HL-60 (cell line): ENCODE data around the gene ACP7.

Source experiments
- DNase-seq, 2 experiments: peaks; one replicate each; pipeline ENCODE4 v3.0.0-alpha.2; 2010 to 2020; ENCODE audit warnings: low read depth in 1 of 2, low spot score in 1 of 2
- H3K27ac ChIP-seq: fragments of 250-450 bp; sonication (Bioruptor Pico); replicated peaks from 2 replicates; pipeline ENCODE4 v1.5.1; 2020; ENCODE audit warnings: mild to moderate bottlenecking, moderate library complexity
- H3K27me3 ChIP-seq: fragments of 250-450 bp; sonication (Bioruptor Pico); 2 replicates; pipeline ENCODE4 v1.5.1; 2021; ENCODE audit warnings: mild to moderate bottlenecking, moderate library complexity; ENCODE audit not compliant: insufficient read depth, poor library complexity, severe bottlenecking
- H3K4me3 ChIP-seq: replicated peaks from 2 replicates; pipeline ENCODE4 v1.5.1; 2011; ENCODE audit warnings: mild to moderate bottlenecking, control low read depth, low read length; ENCODE audit not compliant: insufficient read depth
- CTCF ChIP-seq: IDR thresholded peaks from one replicate; pipeline ENCODE4 v1.5.1; 2011; ENCODE audit warnings: low read length, control low read depth, inconsistent platforms; ENCODE audit not compliant: insufficient read depth
- GABPA ChIP-seq: IDR thresholded peaks from 2 replicates; pipeline ENCODE4 v1.6.1; 2012; ENCODE audit warnings: low read depth
- POLR2AphosphoS5 ChIP-seq: IDR thresholded peaks from 2 replicates; pipeline ENCODE4 v1.6.1; 2012; ENCODE audit warnings: low read depth
- SPI1 ChIP-seq: IDR thresholded peaks from 2 replicates; pipeline ENCODE4 v1.6.1; 2012; ENCODE audit warnings: low read depth, mild to moderate bottlenecking, borderline replicate concordance
- TF ChIP-seq, protein P1 (sequence below): IDR thresholded peaks from 2 replicates; pipeline ENCODE4 v1.6.1; 2012; ENCODE audit warnings: low read depth; ENCODE audit not compliant: insufficient replicate concordance

ACP7 gene

DNA sequence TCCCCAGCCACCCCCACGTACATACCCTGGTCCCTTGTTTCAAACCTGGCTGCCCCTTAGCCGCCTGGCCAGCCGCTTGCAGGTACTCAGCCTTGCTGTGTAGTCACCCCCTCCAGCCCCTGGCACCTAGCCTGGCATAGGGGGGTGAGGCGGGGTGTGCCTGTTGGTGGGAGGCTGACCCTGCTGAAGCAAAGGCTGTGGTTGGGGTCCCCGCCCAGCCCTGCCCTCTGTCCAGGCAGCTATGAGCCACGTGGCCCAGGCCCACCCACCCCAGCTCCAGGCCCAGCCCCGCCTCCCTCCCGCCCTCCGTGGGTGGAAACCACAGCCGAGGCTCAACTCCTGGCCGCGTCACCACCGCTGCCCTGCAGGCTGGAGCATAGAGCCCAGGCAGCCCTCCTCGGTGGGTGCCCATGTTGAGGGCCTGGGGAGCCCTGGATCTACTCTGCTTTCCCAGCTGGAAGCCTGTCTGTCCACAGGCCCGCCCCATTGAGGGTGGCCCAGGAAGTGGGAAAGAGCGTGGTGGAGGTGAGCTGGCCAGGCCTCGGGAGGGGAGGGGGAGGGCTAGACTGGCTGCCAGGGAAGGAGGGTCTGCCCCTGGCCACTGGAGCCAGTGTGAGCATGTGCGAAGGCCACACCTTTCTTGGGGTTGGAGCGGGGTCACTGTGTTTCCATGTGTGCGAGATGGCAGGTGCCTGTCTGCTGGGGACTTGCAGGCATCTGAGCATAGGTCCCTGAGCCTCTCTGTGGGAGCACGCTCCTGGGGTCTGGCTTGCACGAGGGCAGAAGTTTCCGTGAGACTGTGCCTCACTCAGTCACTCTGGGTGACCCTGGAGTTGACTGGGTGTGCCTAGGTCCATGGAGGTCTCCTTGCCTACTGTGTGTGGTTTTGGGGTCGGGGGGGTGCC, 72.4 kb downstream of the ACP7 start:
- Histone ChIP-seq H3K27me3 (no peaks in the 10 kb centered on the region), H3K4me3 (no peak overlapping the region), H3K27ac (no peak overlapping the region)
- no peak for TF ChIP-seq CTCF
- no peak for TF ChIP-seq GABPA
- no peak for DNase-seq

DNA sequence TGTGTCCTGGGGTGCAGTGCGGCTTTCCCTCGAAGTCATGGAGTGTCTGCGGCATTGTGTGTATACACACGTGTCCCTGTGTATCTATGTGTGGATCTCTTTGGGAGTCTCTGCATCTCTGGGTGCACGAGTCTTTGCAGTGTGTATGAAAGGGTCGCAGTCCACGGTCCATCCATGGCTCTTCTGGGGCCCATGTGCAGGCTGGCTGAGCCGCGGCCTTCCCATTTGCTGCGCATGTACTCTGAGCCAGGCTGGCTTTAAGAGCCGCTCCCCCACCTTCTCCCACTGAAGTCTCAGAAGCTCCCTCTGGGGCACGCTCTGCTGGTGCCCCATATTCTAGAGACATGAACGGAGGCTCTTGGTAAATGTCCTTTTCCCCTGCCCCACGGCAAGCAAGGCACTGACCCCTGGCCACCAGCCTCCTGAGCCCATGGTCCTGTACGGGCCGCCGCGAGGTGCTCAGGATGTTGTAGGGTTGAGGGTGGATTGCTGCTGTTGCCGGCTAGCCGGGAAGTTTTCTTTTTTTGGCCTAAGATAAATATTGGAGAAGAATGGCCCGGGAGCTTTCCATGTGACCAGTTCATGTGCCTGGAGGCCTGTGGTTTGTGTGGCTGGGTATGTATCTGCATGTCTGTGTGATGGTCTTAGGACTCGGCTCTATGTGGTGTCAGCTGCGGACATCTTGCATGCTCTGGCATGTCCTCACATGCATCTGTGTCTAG, 73.3 kb downstream of the ACP7 start:
- Histone ChIP-seq H3K27ac (no peak overlapping the region), H3K4me3 (no peak overlapping the region), H3K27me3 (no peaks in the 10 kb centered on the region)
- DNase-seq, result no peak
- TF ChIP-seq GABPA, result no peak
- no peak for TF ChIP-seq SPI1
- no peak for TF ChIP-seq CTCF
- TF ChIP-seq, protein P1, sequence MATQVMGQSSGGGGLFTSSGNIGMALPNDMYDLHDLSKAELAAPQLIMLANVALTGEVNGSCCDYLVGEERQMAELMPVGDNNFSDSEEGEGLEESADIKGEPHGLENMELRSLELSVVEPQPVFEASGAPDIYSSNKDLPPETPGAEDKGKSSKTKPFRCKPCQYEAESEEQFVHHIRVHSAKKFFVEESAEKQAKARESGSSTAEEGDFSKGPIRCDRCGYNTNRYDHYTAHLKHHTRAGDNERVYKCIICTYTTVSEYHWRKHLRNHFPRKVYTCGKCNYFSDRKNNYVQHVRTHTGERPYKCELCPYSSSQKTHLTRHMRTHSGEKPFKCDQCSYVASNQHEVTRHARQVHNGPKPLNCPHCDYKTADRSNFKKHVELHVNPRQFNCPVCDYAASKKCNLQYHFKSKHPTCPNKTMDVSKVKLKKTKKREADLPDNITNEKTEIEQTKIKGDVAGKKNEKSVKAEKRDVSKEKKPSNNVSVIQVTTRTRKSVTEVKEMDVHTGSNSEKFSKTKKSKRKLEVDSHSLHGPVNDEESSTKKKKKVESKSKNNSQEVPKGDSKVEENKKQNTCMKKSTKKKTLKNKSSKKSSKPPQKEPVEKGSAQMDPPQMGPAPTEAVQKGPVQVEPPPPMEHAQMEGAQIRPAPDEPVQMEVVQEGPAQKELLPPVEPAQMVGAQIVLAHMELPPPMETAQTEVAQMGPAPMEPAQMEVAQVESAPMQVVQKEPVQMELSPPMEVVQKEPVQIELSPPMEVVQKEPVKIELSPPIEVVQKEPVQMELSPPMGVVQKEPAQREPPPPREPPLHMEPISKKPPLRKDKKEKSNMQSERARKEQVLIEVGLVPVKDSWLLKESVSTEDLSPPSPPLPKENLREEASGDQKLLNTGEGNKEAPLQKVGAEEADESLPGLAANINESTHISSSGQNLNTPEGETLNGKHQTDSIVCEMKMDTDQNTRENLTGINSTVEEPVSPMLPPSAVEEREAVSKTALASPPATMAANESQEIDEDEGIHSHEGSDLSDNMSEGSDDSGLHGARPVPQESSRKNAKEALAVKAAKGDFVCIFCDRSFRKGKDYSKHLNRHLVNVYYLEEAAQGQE, result no peak
- no peak for TF ChIP-seq POLR2AphosphoS5

GRCh38 chr19:39157997-39158389, 73.8 kb downstream of the ACP7 start:
- TF ChIP-seq POLR2AphosphoS5, result no peak
- no peak for TF ChIP-seq GABPA
- TF ChIP-seq CTCF, result no peak
- TF ChIP-seq, protein P1, result no peak
- no peak for TF ChIP-seq SPI1
- Histone ChIP-seq H3K4me3 (no peak overlapping the region), H3K27ac (no peak overlapping the region), H3K27me3 (no peaks in the 10 kb centered on the region)
- DNase-seq, result no peak
